Measurements from ENCODE around the gene S100B. TPM values are rescaled to one million over a fixed set of nuclear protein-coding genes. Genes with fewer than 3 reads are reported as not detected.

S100B gene
- total RNA-seq, 1 donor from 2014 or later: 0.54 TPM

GRCh38 chr21:46562964-46563607 is 41.8 kb downstream of the S100B start:
- H3K27ac Mint-ChIP-seq (ENCODE audit: unreplicated experiment): no peak overlapping the region
- TF ChIP-seq, protein P1, sequence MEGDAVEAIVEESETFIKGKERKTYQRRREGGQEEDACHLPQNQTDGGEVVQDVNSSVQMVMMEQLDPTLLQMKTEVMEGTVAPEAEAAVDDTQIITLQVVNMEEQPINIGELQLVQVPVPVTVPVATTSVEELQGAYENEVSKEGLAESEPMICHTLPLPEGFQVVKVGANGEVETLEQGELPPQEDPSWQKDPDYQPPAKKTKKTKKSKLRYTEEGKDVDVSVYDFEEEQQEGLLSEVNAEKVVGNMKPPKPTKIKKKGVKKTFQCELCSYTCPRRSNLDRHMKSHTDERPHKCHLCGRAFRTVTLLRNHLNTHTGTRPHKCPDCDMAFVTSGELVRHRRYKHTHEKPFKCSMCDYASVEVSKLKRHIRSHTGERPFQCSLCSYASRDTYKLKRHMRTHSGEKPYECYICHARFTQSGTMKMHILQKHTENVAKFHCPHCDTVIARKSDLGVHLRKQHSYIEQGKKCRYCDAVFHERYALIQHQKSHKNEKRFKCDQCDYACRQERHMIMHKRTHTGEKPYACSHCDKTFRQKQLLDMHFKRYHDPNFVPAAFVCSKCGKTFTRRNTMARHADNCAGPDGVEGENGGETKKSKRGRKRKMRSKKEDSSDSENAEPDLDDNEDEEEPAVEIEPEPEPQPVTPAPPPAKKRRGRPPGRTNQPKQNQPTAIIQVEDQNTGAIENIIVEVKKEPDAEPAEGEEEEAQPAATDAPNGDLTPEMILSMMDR (IDR thresholded peaks at IDR 0.05; ENCODE audit: unreplicated experiment): no peak
- DNase-seq (ENCODE audit: low spot score): no peak
- peak overlapping the region; percentile 4 for H3K4me3 Mint-ChIP-seq (ENCODE audit: unreplicated experiment)
- H3K4me1 Mint-ChIP-seq (ENCODE audit: unreplicated experiment): peaks cover 9% of the 10 kb centered on the region
- no peaks in the 10 kb centered on the region for H3K9me3 Mint-ChIP-seq (ENCODE audit: unreplicated experiment)
- peaks cover 79% of the 10 kb centered on the region for H3K36me3 Mint-ChIP-seq (ENCODE audit: low read depth, unreplicated experiment)
- H3K27me3 Mint-ChIP-seq (ENCODE audit: unreplicated experiment): peaks cover 9% of the 10 kb centered on the region

GRCh38 chr21:46562472-46562871 is 42.4 kb downstream of the S100B start:
- no peaks in the 10 kb centered on the region for H3K9me3 Mint-ChIP-seq (ENCODE audit: unreplicated experiment)
- H3K4me1 Mint-ChIP-seq (ENCODE audit: unreplicated experiment): peaks cover 9% of the 10 kb centered on the region
- TF ChIP-seq, protein P1 (IDR thresholded peaks at IDR 0.05; ENCODE audit: unreplicated experiment): no peak
- H3K27ac Mint-ChIP-seq (ENCODE audit: unreplicated experiment): no peak overlapping the region
- peaks cover 73% of the 10 kb centered on the region for H3K36me3 Mint-ChIP-seq (ENCODE audit: low read depth, unreplicated experiment)
- DNase-seq (ENCODE audit: low spot score): no peak
- peak overlapping the region; percentile 4 for H3K4me3 Mint-ChIP-seq (ENCODE audit: unreplicated experiment)
- peaks cover 9% of the 10 kb centered on the region for H3K27me3 Mint-ChIP-seq (ENCODE audit: unreplicated experiment)

- DNase-seq (ENCODE audit: low spot score): no peak
- Mint-ChIP-seq H3K27me3 (ENCODE audit: unreplicated experiment) (peaks cover 9% of the 10 kb centered on the region), H3K9me3 (ENCODE audit: unreplicated experiment) (no peaks in the 10 kb centered on the region), H3K36me3 (ENCODE audit: low read depth, unreplicated experiment) (peaks cover 72% of the 10 kb centered on the region), H3K4me1 (ENCODE audit: unreplicated experiment) (peaks cover 9% of the 10 kb centered on the region), H3K27ac (ENCODE audit: unreplicated experiment) (no peak overlapping the region), H3K4me3 (ENCODE audit: unreplicated experiment) (no peak overlapping the region)
- TF ChIP-seq, protein P1 (IDR thresholded peaks at IDR 0.05; ENCODE audit: unreplicated experiment): no peak
Observed at GRCh38 chr21:46561445-46562090, 43.3 kb downstream of the S100B start.

- Mint-ChIP-seq H3K27me3 (ENCODE audit: unreplicated experiment) (peaks cover 9% of the 10 kb centered on the region), H3K36me3 (ENCODE audit: low read depth, unreplicated experiment) (peaks cover 72% of the 10 kb centered on the region), H3K9me3 (ENCODE audit: unreplicated experiment) (no peaks in the 10 kb centered on the region), H3K4me3 (ENCODE audit: unreplicated experiment) (no peak overlapping the region), H3K4me1 (ENCODE audit: unreplicated experiment) (peaks cover 9% of the 10 kb centered on the region), H3K27ac (ENCODE audit: unreplicated experiment) (no peak overlapping the region)
- TF ChIP-seq, protein P1 (IDR thresholded peaks at IDR 0.05; ENCODE audit: unreplicated experiment): no peak
- no peak for DNase-seq (ENCODE audit: low spot score)
Observed at GRCh38 chr21:46560568-46561444, 44.1 kb downstream of the S100B start.

Measured in endothelial cell (in vitro differentiated cells).